ENCODE measurements around the gene RTL5. TPM values are rescaled to one million over a fixed set of nuclear protein-coding genes. Genes with fewer than 3 reads are reported as not detected.

RTL5 gene
- total and polyA plus RNA-seq, 2 experiments from 2014 or later = 0.31 to 0.94 TPM

- no peaks in the 10 kb centered on the region for H3K36me3 Mint-ChIP-seq (ENCODE audit: low read depth)
- Histone ChIP-seq H3K4me1 (ENCODE audit: insufficient read depth) (no peaks in the 10 kb centered on the region), H3F3A (replicated peaks; ENCODE audit: low read depth) (no peaks in the 10 kb centered on the region), H3K4me3 (no peak overlapping the region), H3K36me3 (ENCODE audit: insufficient read depth) (no peaks in the 10 kb centered on the region), H3K9me2 (ENCODE audit: insufficient read depth) (no peaks in the 10 kb centered on the region), H3K4me2 (no peak overlapping the region), H2AFZ (no peak overlapping the region), H3K27ac (ENCODE audit: low read depth) (no peak overlapping the region), H3K79me2 (replicated peaks; ENCODE audit: insufficient read depth) (no peaks in the 10 kb centered on the region), H3K27me3 (ENCODE audit: insufficient read depth) (no peaks in the 10 kb centered on the region), H4K20me1 (replicated peaks; ENCODE audit: insufficient read depth) (no peaks in the 10 kb centered on the region)
- ATAC-seq = no peak
- no peak overlapping the region for H3K27ac Mint-ChIP-seq
- no peak overlapping the region for H3K4me3 Mint-ChIP-seq
- H3K9me3 Mint-ChIP-seq = no peaks in the 10 kb centered on the region
- DNase-seq (ENCODE audit: low spot score) = no peak
- TF ChIP-seq ETS1 (IDR thresholded peaks at IDR 0.05) = no peak
- TF ChIP-seq ZNF331 (CRISPR knock-in tag; IDR thresholded peaks at IDR 0.05; ENCODE audit: low read depth) = no peak
- no peak for TF ChIP-seq ZNF462 (CRISPR knock-in tag; IDR thresholded peaks at IDR 0.05)
- no peak for TF ChIP-seq EZH2phosphoT487 (IDR thresholded peaks at IDR 0.05; ENCODE audit: unreplicated experiment)
- no peak for TF ChIP-seq CREB1 (CRISPR knock-in tag; IDR thresholded peaks at IDR 0.05; ENCODE audit: low read depth)
- H3K4me1 Mint-ChIP-seq = peaks cover 19% of the 10 kb centered on the region
- H3K27me3 Mint-ChIP-seq (ENCODE audit: insufficient read depth, low read depth, poor library complexity) = peaks cover 11% of the 10 kb centered on the region
Observed at GRCh38 chrX:72102760-72103159, 29.0 kb downstream of the RTL5 start.

DNA sequence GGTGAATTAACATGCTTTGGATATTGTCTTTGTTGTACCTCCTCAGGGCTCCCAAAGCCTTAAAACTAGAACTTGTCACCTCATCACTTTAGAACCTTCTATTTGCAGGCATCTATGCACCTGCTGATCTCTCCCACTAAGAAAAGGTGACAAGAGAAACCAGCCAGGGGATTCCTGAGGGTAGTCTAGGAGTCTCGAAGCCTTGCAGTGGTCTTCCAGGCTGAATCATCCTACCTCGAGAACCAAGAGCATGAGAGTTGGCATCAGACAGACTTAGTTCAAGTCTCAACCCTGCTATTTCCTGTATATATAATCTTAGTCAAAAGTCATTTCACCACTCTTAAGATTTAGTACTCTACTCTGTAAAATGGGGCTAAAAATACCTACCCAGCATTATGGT, 29.6 kb downstream of the RTL5 start:
- peaks cover 9% of the 10 kb centered on the region for H3K27me3 Mint-ChIP-seq (ENCODE audit: insufficient read depth, low read depth, poor library complexity)
- no peak overlapping the region for H3K27ac Mint-ChIP-seq
- H3K9me3 Mint-ChIP-seq = no peaks in the 10 kb centered on the region
- Histone ChIP-seq H3K4me3 (no peak overlapping the region), H3K27ac (ENCODE audit: low read depth) (no peak overlapping the region), H3K27me3 (ENCODE audit: insufficient read depth) (no peaks in the 10 kb centered on the region), H2AFZ (no peak overlapping the region), H3K79me2 (replicated peaks; ENCODE audit: insufficient read depth) (no peaks in the 10 kb centered on the region), H3K9me2 (ENCODE audit: insufficient read depth) (no peaks in the 10 kb centered on the region), H4K20me1 (replicated peaks; ENCODE audit: insufficient read depth) (no peaks in the 10 kb centered on the region), H3K4me2 (no peak overlapping the region), H3F3A (replicated peaks; ENCODE audit: low read depth) (no peaks in the 10 kb centered on the region), H3K4me1 (ENCODE audit: insufficient read depth) (no peaks in the 10 kb centered on the region), H3K36me3 (ENCODE audit: insufficient read depth) (no peaks in the 10 kb centered on the region)
- ATAC-seq (no peak), DNase-seq (ENCODE audit: low spot score) (no peak)
- no peak overlapping the region for H3K4me3 Mint-ChIP-seq
- H3K4me1 Mint-ChIP-seq = peaks cover 18% of the 10 kb centered on the region
- TF ChIP-seq, protein P1, sequence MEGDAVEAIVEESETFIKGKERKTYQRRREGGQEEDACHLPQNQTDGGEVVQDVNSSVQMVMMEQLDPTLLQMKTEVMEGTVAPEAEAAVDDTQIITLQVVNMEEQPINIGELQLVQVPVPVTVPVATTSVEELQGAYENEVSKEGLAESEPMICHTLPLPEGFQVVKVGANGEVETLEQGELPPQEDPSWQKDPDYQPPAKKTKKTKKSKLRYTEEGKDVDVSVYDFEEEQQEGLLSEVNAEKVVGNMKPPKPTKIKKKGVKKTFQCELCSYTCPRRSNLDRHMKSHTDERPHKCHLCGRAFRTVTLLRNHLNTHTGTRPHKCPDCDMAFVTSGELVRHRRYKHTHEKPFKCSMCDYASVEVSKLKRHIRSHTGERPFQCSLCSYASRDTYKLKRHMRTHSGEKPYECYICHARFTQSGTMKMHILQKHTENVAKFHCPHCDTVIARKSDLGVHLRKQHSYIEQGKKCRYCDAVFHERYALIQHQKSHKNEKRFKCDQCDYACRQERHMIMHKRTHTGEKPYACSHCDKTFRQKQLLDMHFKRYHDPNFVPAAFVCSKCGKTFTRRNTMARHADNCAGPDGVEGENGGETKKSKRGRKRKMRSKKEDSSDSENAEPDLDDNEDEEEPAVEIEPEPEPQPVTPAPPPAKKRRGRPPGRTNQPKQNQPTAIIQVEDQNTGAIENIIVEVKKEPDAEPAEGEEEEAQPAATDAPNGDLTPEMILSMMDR (conservative IDR thresholded peaks at IDR 0.05; ENCODE audit: low read depth in 2 of 2) = no peak
- no peak for TF ChIP-seq EZH2phosphoT487 (IDR thresholded peaks at IDR 0.05; ENCODE audit: unreplicated experiment)
- H3K36me3 Mint-ChIP-seq (ENCODE audit: low read depth) = no peaks in the 10 kb centered on the region

Data from GM23338 (cell line).